HEK293 (cell line): ENCODE results near the gene SLC15A4.

Experiments
- EGR2 ChIP-seq: fragments of 450-650 bp; formaldehyde crosslinking; IDR thresholded peaks from 2 replicates; pipeline ENCODE4 v1.5.1; 2016; ENCODE audit warnings: low read depth, missing biosample characterization, missing genetic modification characterization
- GFI1B ChIP-seq: fragments of 450-650 bp; formaldehyde crosslinking; IDR thresholded peaks from 2 replicates; pipeline ENCODE4 v1.5.1; 2016; ENCODE audit warnings: missing biosample characterization, missing genetic modification characterization
- GLIS1 ChIP-seq: fragments of 450-650 bp; formaldehyde crosslinking; IDR thresholded peaks from 2 replicates; pipeline ENCODE4 v1.5.1; 2016; ENCODE audit warnings: missing biosample characterization, missing genetic modification characterization
- KLF1 ChIP-seq: fragments of 450-650 bp; formaldehyde crosslinking; IDR thresholded peaks from 2 replicates; pipeline ENCODE4 v1.5.1; 2016; ENCODE audit warnings: missing biosample characterization, missing genetic modification characterization
- KLF10 ChIP-seq: fragments of 450-650 bp; IDR thresholded peaks from 2 replicates; pipeline ENCODE4 v1.5.1; 2018; ENCODE audit warnings: missing biosample characterization, mild to moderate bottlenecking, missing genetic modification characterization
- KLF16 ChIP-seq: fragments of 450-650 bp; formaldehyde crosslinking; IDR thresholded peaks from 2 replicates; pipeline ENCODE4 v1.5.1; 2017; ENCODE audit warnings: missing biosample characterization, missing genetic modification characterization
- KLF17 ChIP-seq: fragments of 450-650 bp; formaldehyde crosslinking; IDR thresholded peaks from 2 replicates; pipeline ENCODE4 v1.5.1; 2016; ENCODE audit warnings: missing biosample characterization, missing genetic modification characterization
- MYNN ChIP-seq: fragments of 450-650 bp; formaldehyde crosslinking; IDR thresholded peaks from 2 replicates; pipeline ENCODE4 v1.5.1; 2016; ENCODE audit warnings: missing biosample characterization, missing genetic modification characterization, borderline replicate concordance
- PRDM4 ChIP-seq: fragments of 450-650 bp; formaldehyde crosslinking; IDR thresholded peaks from 2 replicates; pipeline ENCODE4 v1.5.1; 2017; ENCODE audit warnings: missing biosample characterization, missing genetic modification characterization
- RBAK ChIP-seq: fragments of 450-650 bp; formaldehyde crosslinking; IDR thresholded peaks from 2 replicates; pipeline ENCODE4 v1.5.1; 2016; ENCODE audit warnings: missing biosample characterization, missing genetic modification characterization
- SCRT1 ChIP-seq: fragments of 450-650 bp; formaldehyde crosslinking; IDR thresholded peaks from 2 replicates; pipeline ENCODE4 v1.5.1; 2016; ENCODE audit warnings: missing biosample characterization, missing genetic modification characterization, borderline replicate concordance
- SP7 ChIP-seq: fragments of 450-650 bp; formaldehyde crosslinking; IDR thresholded peaks from 2 replicates; pipeline ENCODE4 v1.5.1; 2016; ENCODE audit warnings: missing biosample characterization, missing genetic modification characterization
- TRIM28 ChIP-seq: IDR thresholded peaks from 2 replicates; pipeline ENCODE4 v1.6.1; 2011; ENCODE audit warnings: low read length, control low read depth, borderline replicate concordance
- ZBTB17 ChIP-seq: fragments of 450-650 bp; formaldehyde crosslinking; IDR thresholded peaks from 2 replicates; pipeline ENCODE4 v1.5.1; 2016; ENCODE audit warnings: missing biosample characterization, missing genetic modification characterization
- ZBTB20 ChIP-seq: fragments of 450-650 bp; formaldehyde crosslinking; IDR thresholded peaks from 2 replicates; pipeline ENCODE4 v1.5.1; 2016; ENCODE audit warnings: missing biosample characterization, missing genetic modification characterization
- ZFP37 ChIP-seq: fragments of 450-650 bp; formaldehyde crosslinking; IDR thresholded peaks from 2 replicates; pipeline ENCODE4 v1.5.1; 2016; ENCODE audit warnings: missing biosample characterization, missing genetic modification characterization
- ZFP69B ChIP-seq: fragments of 450-650 bp; formaldehyde crosslinking; IDR thresholded peaks from 2 replicates; pipeline ENCODE4 v1.5.1; 2016; ENCODE audit warnings: missing biosample characterization, missing genetic modification characterization
- ZIC2 ChIP-seq: fragments of 450-650 bp; formaldehyde crosslinking; IDR thresholded peaks from 2 replicates; pipeline ENCODE4 v1.5.1; 2016; ENCODE audit warnings: missing biosample characterization, missing genetic modification characterization
- ZNF114 ChIP-seq: fragments of 450-650 bp; formaldehyde crosslinking; IDR thresholded peaks from 2 replicates; pipeline ENCODE4 v1.5.0; 2017; ENCODE audit warnings: missing biosample characterization, missing genetic modification characterization
- ZNF121 ChIP-seq: fragments of 450-650 bp; formaldehyde crosslinking; IDR thresholded peaks from 2 replicates; pipeline ENCODE4 v1.5.1; 2016; ENCODE audit warnings: missing biosample characterization, missing genetic modification characterization
- ZNF148 ChIP-seq: fragments of 450-650 bp; formaldehyde crosslinking; IDR thresholded peaks from 2 replicates; pipeline ENCODE4 v1.5.0; 2017; ENCODE audit warnings: missing biosample characterization, missing genetic modification characterization, borderline replicate concordance
- ZNF184 ChIP-seq: fragments of 450-650 bp; IDR thresholded peaks from 2 replicates; pipeline ENCODE4 v1.5.1; 2018; ENCODE audit warnings: missing biosample characterization, mild to moderate bottlenecking, missing genetic modification characterization
- ZNF24 ChIP-seq: fragments of 450-650 bp; formaldehyde crosslinking; IDR thresholded peaks from 2 replicates; pipeline ENCODE4 v1.5.1; 2016; ENCODE audit warnings: missing biosample characterization, missing genetic modification characterization
- ZNF302 ChIP-seq: fragments of 450-650 bp; formaldehyde crosslinking; IDR thresholded peaks from 2 replicates; pipeline ENCODE4 v1.5.1; 2016; ENCODE audit warnings: missing biosample characterization, missing genetic modification characterization, low read depth
- ZNF341 ChIP-seq: fragments of 450-650 bp; formaldehyde crosslinking; IDR thresholded peaks from 2 replicates; pipeline ENCODE4; 2016; ENCODE audit warnings: low read depth, missing biosample characterization, missing genetic modification characterization
- ZNF423 ChIP-seq: fragments of 450-650 bp; formaldehyde crosslinking; IDR thresholded peaks from 2 replicates; pipeline ENCODE4 v1.5.1; 2016; ENCODE audit warnings: missing biosample characterization, missing genetic modification characterization
- ZNF514 ChIP-seq: fragments of 450-650 bp; formaldehyde crosslinking; IDR thresholded peaks from 2 replicates; pipeline ENCODE4 v1.5.1; 2016; ENCODE audit warnings: missing biosample characterization, missing genetic modification characterization
- ZNF585B ChIP-seq: fragments of 450-650 bp; formaldehyde crosslinking; IDR thresholded peaks from 2 replicates; pipeline ENCODE4 v1.5.1; 2016; ENCODE audit warnings: missing biosample characterization, missing genetic modification characterization
- ZNF596 ChIP-seq: fragments of 450-650 bp; IDR thresholded peaks from 2 replicates; pipeline ENCODE4 v1.5.0; 2018; ENCODE audit warnings: missing biosample characterization, mild to moderate bottlenecking, missing genetic modification characterization, moderate library complexity
- ZSCAN16 ChIP-seq: fragments of 450-650 bp; formaldehyde crosslinking; IDR thresholded peaks from 2 replicates; pipeline ENCODE4 v1.5.1; 2016; ENCODE audit warnings: missing biosample characterization, missing genetic modification characterization
- ZSCAN4 ChIP-seq: fragments of 450-650 bp; formaldehyde crosslinking; IDR thresholded peaks from 2 replicates; pipeline ENCODE4 v1.5.1; 2017; ENCODE audit warnings: missing biosample characterization, missing genetic modification characterization
- ZSCAN5A ChIP-seq: fragments of 450-650 bp; formaldehyde crosslinking; IDR thresholded peaks from 2 replicates; pipeline ENCODE4 v1.5.1; 2016; ENCODE audit warnings: missing biosample characterization, missing genetic modification characterization
- ZXDB ChIP-seq: fragments of 450-650 bp; formaldehyde crosslinking; IDR thresholded peaks from 2 replicates; pipeline ENCODE4 v1.5.1; 2016; ENCODE audit warnings: missing biosample characterization, missing genetic modification characterization

SLC15A4 gene

GRCh38 chr12:128823916-128824839 is at the start of gene SLC15A4 (continued):
- no peak for TF ChIP-seq ZNF148 (tag by site-specific recombination)
- no peak for TF ChIP-seq ZNF423 (tag by site-specific recombination)
- TF ChIP-seq ZNF585B (tag by site-specific recombination), result no peak
- TF ChIP-seq ZNF121 (tag by site-specific recombination), result no peak
- peak; percentile 44 for TF ChIP-seq GLIS1
- TF ChIP-seq SCRT1 (tag by site-specific recombination), result no peak
- TF ChIP-seq RBAK (tag by site-specific recombination), result no peak
- TF ChIP-seq ZSCAN16 (tag by site-specific recombination), result no peak
- TF ChIP-seq ZNF184 (tag by site-specific recombination), result no peak
- TF ChIP-seq ZIC2 (tag by site-specific recombination), result peak; percentile 61
- TF ChIP-seq PRDM4 (tag by site-specific recombination), result no peak
- TF ChIP-seq KLF16, result peak; percentile 87
- TF ChIP-seq TRIM28, result no peak
- TF ChIP-seq KLF17 (tag by site-specific recombination), result no peak
- no peak for TF ChIP-seq ZSCAN4 (tag by site-specific recombination)
- no peak for TF ChIP-seq ZNF341 (tag by site-specific recombination)
- 0 out of 2 replicates have a peak, but pooled peaks have one; percentile 46 for TF ChIP-seq ZSCAN5A (tag by site-specific recombination)
- TF ChIP-seq ZXDB (tag by site-specific recombination), result peak; percentile 98
- TF ChIP-seq ZFP69B, result no peak
- no peak for TF ChIP-seq ZNF114 (tag by site-specific recombination)
- peak; percentile 48; the same call in 1 of the 2 replicates for TF ChIP-seq ZBTB17
- TF ChIP-seq ZNF24 (tag by site-specific recombination), result no peak
- no peak for TF ChIP-seq ZNF302 (tag by site-specific recombination)
- no peak for TF ChIP-seq ZNF514 (tag by site-specific recombination)
- no peak for TF ChIP-seq MYNN (tag by site-specific recombination)
- no peak for TF ChIP-seq ZNF596 (tag by site-specific recombination)
- peak; percentile 61; the same call in 1 of the 2 replicates for TF ChIP-seq SP7 (tag by site-specific recombination)
- 0 out of 2 replicates have a peak, but pooled peaks have one; percentile 31 for TF ChIP-seq ZFP37 (tag by site-specific recombination)
- peak; percentile 91 for TF ChIP-seq KLF1 (tag by site-specific recombination)
- no peak for TF ChIP-seq GFI1B
- peak; percentile 48; the same call in 1 of the 2 replicates for TF ChIP-seq KLF10 (tag by site-specific recombination)
- no peak for TF ChIP-seq ZBTB20 (tag by site-specific recombination)
- 0 out of 2 replicates have a peak, but pooled peaks have one; percentile 10 for TF ChIP-seq EGR2 (tag by site-specific recombination)
